Retinal pigment epithelial cell (primary cell): ENCODE measurements around the gene ALDH6A1.
A peak's percentile ranks its signal among the peaks of the same experiment; 100 is the strongest.

Experiments used
- DNase-seq: peaks from one replicate; pipeline ENCODE4 v3.0.0-alpha.2; 2010; ENCODE audit warnings: low read depth
- H3K4me3 ChIP-seq: 2 replicates; pipeline ENCODE4 v1.5.1; 2011; ENCODE audit warnings: mild to moderate bottlenecking, low read length, control low read depth, moderate library complexity
- TF ChIP-seq, protein P1 (sequence below): conservative IDR thresholded peaks from 2 replicates; pipeline ENCODE4 v1.5.1; 2011; ENCODE audit warnings: low read depth, low read length, control low read depth, inconsistent platforms

Gene ALDH6A1

DNA sequence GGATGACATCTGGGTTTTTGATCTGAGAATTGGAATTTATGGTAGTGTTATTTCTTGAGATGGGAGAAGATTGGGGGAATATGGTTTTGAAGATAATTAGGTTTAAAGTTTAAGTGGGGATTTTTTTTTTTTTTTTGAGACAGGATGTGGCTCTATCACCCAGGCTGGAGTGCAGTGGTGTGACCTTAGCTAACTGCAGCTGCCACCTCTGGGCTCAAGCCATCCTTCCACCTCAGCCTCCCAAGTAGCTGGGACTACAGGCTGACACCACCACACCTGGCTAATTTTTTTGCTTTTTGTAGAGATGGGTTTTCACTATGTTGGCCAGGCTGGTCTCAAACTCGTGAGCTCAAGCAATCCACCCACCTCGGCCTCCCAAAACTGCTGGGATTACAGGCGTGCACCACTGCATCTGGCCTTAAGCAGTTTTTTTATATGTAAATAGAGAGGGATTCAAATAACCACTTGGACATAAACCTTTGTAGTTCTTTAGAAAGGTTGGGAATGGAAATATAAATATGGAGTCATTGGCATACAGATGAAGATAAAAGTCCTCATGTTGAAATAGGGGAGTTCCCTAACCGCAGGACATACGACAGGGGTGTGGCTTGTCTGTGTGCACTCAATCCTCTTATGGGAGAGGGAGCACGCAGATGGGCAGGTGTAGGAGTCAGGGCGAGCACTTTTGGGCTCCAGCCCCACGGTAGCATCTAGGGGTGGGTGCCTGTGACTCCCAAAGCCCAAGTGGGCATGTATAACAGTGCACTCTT, 5.2 kb upstream of the ALDH6A1 start:
- no peak for DNase-seq
- TF ChIP-seq, protein P1, sequence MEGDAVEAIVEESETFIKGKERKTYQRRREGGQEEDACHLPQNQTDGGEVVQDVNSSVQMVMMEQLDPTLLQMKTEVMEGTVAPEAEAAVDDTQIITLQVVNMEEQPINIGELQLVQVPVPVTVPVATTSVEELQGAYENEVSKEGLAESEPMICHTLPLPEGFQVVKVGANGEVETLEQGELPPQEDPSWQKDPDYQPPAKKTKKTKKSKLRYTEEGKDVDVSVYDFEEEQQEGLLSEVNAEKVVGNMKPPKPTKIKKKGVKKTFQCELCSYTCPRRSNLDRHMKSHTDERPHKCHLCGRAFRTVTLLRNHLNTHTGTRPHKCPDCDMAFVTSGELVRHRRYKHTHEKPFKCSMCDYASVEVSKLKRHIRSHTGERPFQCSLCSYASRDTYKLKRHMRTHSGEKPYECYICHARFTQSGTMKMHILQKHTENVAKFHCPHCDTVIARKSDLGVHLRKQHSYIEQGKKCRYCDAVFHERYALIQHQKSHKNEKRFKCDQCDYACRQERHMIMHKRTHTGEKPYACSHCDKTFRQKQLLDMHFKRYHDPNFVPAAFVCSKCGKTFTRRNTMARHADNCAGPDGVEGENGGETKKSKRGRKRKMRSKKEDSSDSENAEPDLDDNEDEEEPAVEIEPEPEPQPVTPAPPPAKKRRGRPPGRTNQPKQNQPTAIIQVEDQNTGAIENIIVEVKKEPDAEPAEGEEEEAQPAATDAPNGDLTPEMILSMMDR: no peak
- no peak overlapping the region for H3K4me3 ChIP-seq

DNA sequence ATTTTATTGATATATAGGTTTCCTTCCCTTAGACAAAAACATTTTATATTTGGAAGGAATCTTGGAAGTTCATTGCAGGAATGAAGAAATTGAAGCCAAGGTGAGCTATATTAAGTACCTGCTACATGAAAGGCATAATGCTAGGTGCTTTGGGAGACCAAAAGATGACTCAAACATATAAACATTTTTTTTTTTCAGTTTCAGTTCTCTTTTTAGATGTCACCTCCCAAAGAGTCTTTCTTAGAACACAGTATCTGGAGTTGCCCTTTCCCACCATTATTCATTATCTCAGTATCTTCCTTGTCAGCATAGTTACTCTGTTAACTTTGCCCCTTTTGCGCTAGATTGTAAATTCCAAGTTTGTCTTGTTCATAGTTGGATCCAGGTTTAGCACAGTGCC, 1.6 kb upstream of the ALDH6A1 start:
- peak overlapping the region; percentile 96 for H3K4me3 ChIP-seq
- DNase-seq: no peak
- TF ChIP-seq, protein P1: no peak

DNA sequence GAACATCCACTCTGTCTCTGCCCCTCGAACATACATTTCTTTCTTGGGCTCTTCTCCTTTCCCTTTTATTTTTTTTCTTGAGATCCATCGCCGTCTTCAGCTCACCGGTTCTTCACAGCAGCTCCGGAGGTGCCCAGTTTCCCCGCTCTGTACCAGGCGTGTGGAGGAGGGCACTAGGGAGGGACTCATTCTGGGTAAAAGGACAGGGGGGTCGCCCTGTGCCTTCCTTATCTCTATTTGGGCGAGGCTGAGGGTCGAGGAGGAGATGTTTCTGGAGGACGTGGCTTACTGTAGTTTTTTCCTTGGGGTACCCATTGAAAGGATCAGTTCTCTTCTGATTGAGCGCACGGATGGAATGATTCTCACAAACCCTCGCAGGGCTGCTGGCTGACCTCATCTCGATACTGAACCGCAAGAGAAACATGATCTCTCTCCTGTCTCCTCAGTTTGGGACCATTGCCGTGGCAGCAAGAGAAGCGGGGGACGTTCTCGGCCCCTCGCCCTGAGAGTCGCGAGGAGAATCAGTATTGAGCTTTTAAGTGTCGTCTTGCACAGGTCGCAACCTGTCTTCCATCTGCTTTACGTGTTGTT, 889 bp upstream of the ALDH6A1 start:
- H3K4me3 ChIP-seq: peak overlapping the region; percentile 96
- DNase-seq: no peak
- TF ChIP-seq, protein P1: no peak

DNA sequence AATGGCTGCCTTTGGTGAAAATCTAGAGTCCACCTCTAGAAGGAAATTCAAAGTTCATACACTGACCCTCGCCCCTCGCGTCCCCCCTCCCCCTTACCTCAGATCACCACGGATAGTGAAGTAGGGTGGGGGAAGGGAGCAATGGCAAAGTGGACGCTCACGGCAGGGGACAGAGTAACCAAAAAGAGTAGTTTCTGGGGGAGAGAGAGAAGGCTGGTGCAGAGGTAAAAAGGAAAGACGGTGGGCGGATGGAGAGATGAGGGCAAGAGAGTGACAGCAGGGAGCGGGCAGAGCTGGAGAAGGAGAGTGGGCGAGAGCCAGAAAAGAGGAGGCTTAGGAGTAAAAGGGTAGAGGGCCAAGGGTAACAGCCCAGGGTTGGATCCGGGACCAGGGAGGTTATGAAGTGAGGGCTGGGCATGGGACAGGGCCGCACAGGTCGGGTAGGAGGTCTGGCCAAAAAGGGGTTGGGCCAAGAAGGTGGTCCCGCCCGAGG, 423 bp downstream of the ALDH6A1 start:
- peak overlapping the region; percentile 96 for H3K4me3 ChIP-seq
- TF ChIP-seq, protein P1: no peak
- no peak for DNase-seq

DNA sequence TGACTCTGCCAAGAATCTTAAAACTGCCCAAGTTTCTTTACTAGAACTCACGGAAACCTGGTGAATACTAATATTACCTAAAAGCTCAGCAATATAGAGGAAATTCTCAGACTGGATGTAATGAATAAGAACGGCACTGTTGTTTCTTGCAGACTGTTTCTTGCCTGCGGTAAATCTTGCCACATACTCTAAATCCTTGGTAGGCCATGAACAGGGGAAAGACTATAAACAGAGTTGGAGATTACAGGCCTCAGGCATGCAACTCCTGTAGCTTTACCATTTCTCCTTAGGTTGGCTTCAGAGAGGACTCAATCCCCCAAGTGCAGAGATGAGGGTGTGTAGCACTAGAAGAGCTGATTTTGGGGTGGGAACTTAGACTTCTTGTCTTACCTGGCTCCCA, 1.1 kb downstream of the ALDH6A1 start:
- TF ChIP-seq, protein P1: no peak
- H3K4me3 ChIP-seq: no peak overlapping the region
- no peak for DNase-seq

DNA sequence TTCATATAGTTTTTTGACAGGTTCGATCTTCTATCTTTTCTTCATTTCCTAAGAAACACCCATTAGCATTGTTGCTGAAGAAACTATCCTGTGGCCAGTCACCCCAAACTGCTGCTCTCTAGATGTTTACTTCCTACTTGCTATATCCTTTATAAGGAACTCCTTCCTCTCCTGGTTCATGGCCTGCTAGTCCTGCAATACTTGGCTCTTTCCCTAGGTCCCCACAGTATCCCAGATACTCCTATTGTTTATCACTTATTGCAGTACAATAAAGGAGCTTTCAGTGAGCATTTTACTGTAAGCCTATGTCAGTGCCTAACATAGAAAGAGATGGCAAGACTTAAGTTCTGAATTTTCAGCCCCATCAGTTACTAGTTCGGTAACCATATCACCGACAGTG, 2.8 kb downstream of the ALDH6A1 start:
- DNase-seq: no peak
- TF ChIP-seq, protein P1: no peak
- no peak overlapping the region for H3K4me3 ChIP-seq
